Measurements from ENCODE around the gene CISH.

- no peak for TF ChIP-seq CTCF (IDR thresholded peaks at IDR 0.05)
- no peak for TF ChIP-seq POLR2A (IDR thresholded peaks at IDR 0.05)
Measured at GRCh38 chr3:50594253-50594785, 17.3 kb downstream of the CISH start.
